ENCODE measurements around the gene ARF1.

The ARF1 gene

GRCh38 chr1:228084797-228085196 is 2.3 kb downstream of the ARF1 start:
- Histone ChIP-seq H3K27ac (ENCODE audit: low read depth, low read length) (no peak overlapping the region), H3K79me2 (ENCODE audit: insufficient read depth, low read length) (peaks cover 94% of the 10 kb centered on the region), H3K4me2 (ENCODE audit: low read depth, low read length, poor library complexity, severe bottlenecking) (peak overlapping the region; percentile 77), H4K20me1 (ENCODE audit: low read depth, low read length) (peaks cover 32% of the 10 kb centered on the region), H3K27me3 (ENCODE audit: low read length) (no peaks in the 10 kb centered on the region), H3K36me3 (ENCODE audit: low read length) (no peaks in the 10 kb centered on the region), H3K9me3 (ENCODE audit: insufficient read depth, low read length) (no peaks in the 10 kb centered on the region), H3K9ac (ENCODE audit: low read length) (peak overlapping the region; percentile 98), H2AFZ (ENCODE audit: low read depth, low read length, severe bottlenecking) (no peak overlapping the region), H3K9me2 (replicated peaks; ENCODE audit: insufficient read depth, low read length) (no peaks in the 10 kb centered on the region), H3K4me3 (ENCODE audit: insufficient read depth, low read length, poor library complexity, severe bottlenecking) (peak overlapping the region; percentile 86), H3F3A (ENCODE audit: insufficient read depth) (no peaks in the 10 kb centered on the region)
- no peak for TF ChIP-seq CTCF (IDR thresholded peaks at IDR 0.05; ENCODE audit: insufficient read depth, low read length, poor library complexity, severe bottlenecking)
- TF ChIP-seq EZH2phosphoT487 (conservative IDR thresholded peaks at IDR 0.05; ENCODE audit: low read length): no peak

- H3K36me3 ChIP-seq (ENCODE audit: low read length): no peaks in the 10 kb centered on the region
- TF ChIP-seq EZH2phosphoT487 (conservative IDR thresholded peaks at IDR 0.05; ENCODE audit: low read length) (no peak), CTCF (IDR thresholded peaks at IDR 0.05; ENCODE audit: insufficient read depth, low read length, poor library complexity, severe bottlenecking) (no peak)
- H3K79me2 ChIP-seq (ENCODE audit: insufficient read depth, low read length): peaks cover 97% of the 10 kb centered on the region
- H3K9me2 ChIP-seq (replicated peaks; ENCODE audit: insufficient read depth, low read length): no peaks in the 10 kb centered on the region
- H3K27me3 ChIP-seq (ENCODE audit: low read length): no peaks in the 10 kb centered on the region
- no peaks in the 10 kb centered on the region for H3K9me3 ChIP-seq (ENCODE audit: insufficient read depth, low read length)
- no peaks in the 10 kb centered on the region for H3F3A ChIP-seq (ENCODE audit: insufficient read depth)
- peaks cover 36% of the 10 kb centered on the region for H4K20me1 ChIP-seq (ENCODE audit: low read depth, low read length)
- H3K4me3 ChIP-seq (ENCODE audit: insufficient read depth, low read length, poor library complexity, severe bottlenecking): no peak overlapping the region
- no peak overlapping the region for H3K27ac ChIP-seq (ENCODE audit: low read depth, low read length)
- H3K9ac ChIP-seq (ENCODE audit: low read length): peak overlapping the region; percentile 98
- H2AFZ ChIP-seq (ENCODE audit: low read depth, low read length, severe bottlenecking): no peak overlapping the region
- H3K4me2 ChIP-seq (ENCODE audit: low read depth, low read length, poor library complexity, severe bottlenecking): peak overlapping the region; percentile 77
Observed at GRCh38 chr1:228085287-228085951, 2.9 kb downstream of the ARF1 start.

DNA sequence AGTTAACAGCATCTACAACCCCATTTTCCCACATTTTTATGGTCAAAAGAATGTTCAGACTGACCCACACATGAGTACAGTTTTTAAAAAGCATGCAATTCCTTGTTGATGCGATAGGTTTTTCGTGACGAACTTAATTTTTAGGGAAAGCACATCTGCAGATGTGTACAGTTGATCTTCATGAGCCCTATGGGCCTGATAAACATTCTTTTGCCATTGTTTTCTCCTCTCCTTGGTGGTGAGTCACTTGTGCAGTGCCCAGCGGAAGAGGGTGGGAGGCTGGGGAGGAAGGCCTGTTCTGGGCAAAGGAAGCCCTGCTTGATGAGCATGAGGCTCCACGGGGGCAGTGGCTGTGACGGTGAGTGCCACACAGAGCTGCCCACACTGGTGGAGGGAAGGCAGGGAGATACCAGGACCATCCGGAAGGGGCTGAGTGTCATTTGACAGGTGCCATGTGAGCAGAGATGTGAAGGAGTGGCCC is 5.3 kb downstream of the ARF1 start:
- H3K4me2 ChIP-seq (ENCODE audit: low read depth, low read length, poor library complexity, severe bottlenecking): no peak overlapping the region
- H3K4me3 ChIP-seq (ENCODE audit: insufficient read depth, low read length, poor library complexity, severe bottlenecking): no peak overlapping the region
- peaks cover 17% of the 10 kb centered on the region; the same call in 1 of the 2 replicates for H3K36me3 ChIP-seq (ENCODE audit: low read length)

More for the DNA sequence above, 5.3 kb downstream of the ARF1 start:
- H4K20me1 ChIP-seq (ENCODE audit: low read depth, low read length): peaks cover 42% of the 10 kb centered on the region
- no peak overlapping the region for H2AFZ ChIP-seq (ENCODE audit: low read depth, low read length, severe bottlenecking)
- H3K27ac ChIP-seq (ENCODE audit: low read depth, low read length): no peak overlapping the region
- peaks cover under 1% of the 10 kb centered on the region; the same call in 1 of the 2 replicates for H3K9me3 ChIP-seq (ENCODE audit: insufficient read depth, low read length)
- no peaks in the 10 kb centered on the region for H3K9me2 ChIP-seq (replicated peaks; ENCODE audit: insufficient read depth, low read length)
- H3K79me2 ChIP-seq (ENCODE audit: insufficient read depth, low read length): peaks cover 100% of the 10 kb centered on the region
- TF ChIP-seq EZH2phosphoT487 (conservative IDR thresholded peaks at IDR 0.05; ENCODE audit: low read length) (no peak), CTCF (IDR thresholded peaks at IDR 0.05; ENCODE audit: insufficient read depth, low read length, poor library complexity, severe bottlenecking) (no peak)
- H3F3A ChIP-seq (ENCODE audit: insufficient read depth): no peaks in the 10 kb centered on the region
- H3K27me3 ChIP-seq (ENCODE audit: low read length): no peaks in the 10 kb centered on the region
- H3K9ac ChIP-seq (ENCODE audit: low read length): no peak overlapping the region

Data from SU-DHL-6 (cell line).